DMS114 treated with DMSO at 0.1 percent for 48 hours (cell line): ENCODE measurements around the gene MICAL3.

ENCODE experiments used
- DNase-seq: peaks from one replicate; lab custom pipeline; 2025; ENCODE audit not compliant: unreplicated experiment; lab: John Stamatoyannopoulos, UW

The MICAL3 gene

GRCh38 chr22:17739196-17739975 is 285.0 kb downstream of the MICAL3 start:
- DNase-seq: no peak

GRCh38 chr22:17738386-17739128 is 285.8 kb downstream of the MICAL3 start:
- DNase-seq: no peak
